SK-N-SH (cell line): ENCODE measurements around the gene EN2. TPM values are rescaled to one million over a fixed set of nuclear protein-coding genes. Genes with fewer than 3 reads are reported as not detected.
"Not testable (repeated sequence)": the region's sequence is repeated elsewhere in the genome, so short reads cannot be mapped to it uniquely, and the experiment has no call there.

ENCODE experiments used
- CTCF ChIA-PET: fragments of 300-600, 350-600 bp; formaldehyde crosslinking; extraction: SDS; loops from one replicate; lab custom pipeline; 2021; lab: Yijun Ruan, JAX
- POLR2A ChIA-PET: fragments of 350-600 bp; sonication (Branson Sonifier 250); formaldehyde crosslinking; extraction: SDS; loops from one replicate; lab custom pipeline; 2020; ENCODE audit warnings: antibody characterized with exemption, inconsistent platforms; lab: Yijun Ruan, JAX
- DNase-seq: peaks from one replicate; pipeline ENCODE4 v3.0.0; 2012
- H2AFZ ChIP-seq: fragments of 200-600 bp; sonication (generic); 2 replicates; pipeline ENCODE4 v1.8.1; 2016; ENCODE audit warnings: antibody characterized with exemption, mild to moderate bottlenecking, low read depth
- H3F3A ChIP-seq: fragments of 200-600 bp; sonication (generic); replicated peaks from 2 replicates; pipeline ENCODE3; 2016; ENCODE audit warnings: antibody characterized with exemption, mild to moderate bottlenecking; ENCODE audit not compliant: insufficient read depth
- H3K27ac ChIP-seq, 2 experiments: fragments of 200-500 bp in 1 of 2; fragments of 200-600 bp in 1 of 2; sonication (Bioruptor generic) in 1 of 2; sonication (generic), shearing (Covaris generic) in 1 of 2; 2 replicates each; pipeline versions ENCODE4 v1.5.1 to v1.6.1; 2014 to 2016; ENCODE audit warnings: low read depth in 2 of 2, inconsistent platforms in 1 of 2, low read length in 1 of 2, mild to moderate bottlenecking in 1 of 2, mixed read lengths in 1 of 2
- H3K27me3 ChIP-seq: fragments of 200-600 bp; sonication (generic), shearing (Covaris generic); 2 replicates; pipeline ENCODE4 v1.6.1; 2016; ENCODE audit warnings: mixed run types; ENCODE audit not compliant: insufficient read depth
- H3K36me3 ChIP-seq, 2 experiments: fragments of 200-500 bp in 1 of 2; fragments of 200-600 bp in 1 of 2; sonication (Bioruptor generic) in 1 of 2; sonication (generic) in 1 of 2; replicated peaks in 1 of 2; 2 replicates each; pipeline versions ENCODE3 to v1.5.1; 2014 to 2016; ENCODE audit warnings: low read length in 1 of 2, mild to moderate bottlenecking in 1 of 2; ENCODE audit not compliant: insufficient read depth in 2 of 2, control insufficient read depth in 1 of 2
- H3K4me1 ChIP-seq, 2 experiments: fragments of 200-500 bp in 1 of 2; fragments of 200-600 bp in 1 of 2; sonication (Bioruptor generic) in 1 of 2; sonication (generic), shearing (Covaris generic) in 1 of 2; 2 replicates each; pipeline versions ENCODE4 v1.5.1 to v1.6.1; 2014 to 2016; ENCODE audit warnings: low read depth in 1 of 2, low read length in 1 of 2, mixed run types in 1 of 2; ENCODE audit not compliant: insufficient read depth in 2 of 2, control insufficient read depth in 1 of 2
- H3K4me2 ChIP-seq: fragments of 200-600 bp; sonication (generic), shearing (Covaris generic); 2 replicates; pipeline ENCODE4 v1.6.1; 2017; ENCODE audit warnings: mixed run types
- H3K4me3 ChIP-seq, 2 experiments: fragments of 200-500 bp in 1 of 2; fragments of 200-600 bp in 1 of 2; sonication (Bioruptor generic) in 1 of 2; sonication (generic), shearing (Covaris generic) in 1 of 2; 2 replicates each; pipeline versions ENCODE4 v1.5.1 to v1.8.1; 2014 to 2016; ENCODE audit warnings: low read depth in 2 of 2, inconsistent platforms in 1 of 2, low read length in 1 of 2, mild to moderate bottlenecking in 1 of 2, mixed read lengths in 1 of 2, moderate library complexity in 1 of 2
- H3K79me2 ChIP-seq: fragments of 200-600 bp; sonication (generic); 2 replicates; pipeline ENCODE4 v1.8.1; 2017; ENCODE audit warnings: mild to moderate bottlenecking; ENCODE audit not compliant: insufficient read depth
- H3K9ac ChIP-seq: fragments of 200-600 bp; sonication (generic); 2 replicates; pipeline ENCODE4 v1.6.1; 2017; ENCODE audit warnings: mixed run types
- H3K9me2 ChIP-seq: fragments of 200-600 bp; sonication (generic); 2 replicates; pipeline ENCODE4 v1.6.1; 2017; ENCODE audit warnings: mixed run types
- H3K9me3 ChIP-seq: fragments of 200-600 bp; sonication (generic); 2 replicates; pipeline ENCODE4 v1.6.1; 2017; ENCODE audit warnings: mixed run types, mild to moderate bottlenecking, moderate library complexity
- H4K20me1 ChIP-seq: fragments of 200-600 bp; sonication (generic); 2 replicates; pipeline ENCODE4 v1.6.1; 2017; ENCODE audit warnings: mild to moderate bottlenecking, mixed run types; ENCODE audit not compliant: insufficient read depth
- CTCF ChIP-seq: fragments of 200-600 bp; sonication (generic); IDR thresholded peaks from 2 replicates; pipeline ENCODE4 v1.6.1; 2017; ENCODE audit warnings: antibody characterized with exemption, mild to moderate bottlenecking, moderate library complexity
- EZH2phosphoT487 ChIP-seq: fragments of 200-600 bp; sonication (generic); IDR thresholded peaks from 2 replicates; pipeline ENCODE4 v1.6.1; 2017; ENCODE audit warnings: low read depth, mixed run types, mild to moderate bottlenecking, antibody characterized with exemption, moderate library complexity, borderline replicate concordance
- FOXM1 ChIP-seq: IDR thresholded peaks from 2 replicates; pipeline ENCODE4 v1.4.0; 2012; ENCODE audit warnings: low read depth, mild to moderate bottlenecking
- MAX ChIP-seq: IDR thresholded peaks from 2 replicates; pipeline ENCODE4 v1.4.0; 2012; ENCODE audit warnings: low read depth
- RAD21 ChIP-seq: IDR thresholded peaks from 2 replicates; pipeline ENCODE4 v1.6.1; 2012; ENCODE audit warnings: mild to moderate bottlenecking, low read length
- TCF12 ChIP-seq: IDR thresholded peaks from 2 replicates; pipeline ENCODE4 v1.4.0; 2012
- WGBS: methylation state at CpG from one replicate; pipeline ENCODE4 v1.1.6; 2017; ENCODE audit warnings: low lambda C conversion rate; 5-methylcytosine and 5-hydroxymethylcytosine counted together
- polyA plus RNA-seq, 3 experiments: library from polyadenylated mRNA; depleted of rRNA; stranded (reverse); fragments of >200 nt; gene quantifications; 2 replicates each; pipeline ENCODE4 v1.2.3, GENCODE V29; 2012

Gene EN2
- polyA plus RNA-seq, 1 of the 3 experiments (the other 2 are of a cell fraction): 0.02 TPM

GRCh38 chr7:155441856-155442255 lies 16.1 kb upstream of the EN2 start:
- 9% methylated on average over 6 of the region's 6 CpGs for WGBS
- no peak for DNase-seq

GRCh38 chr7:155444746-155445145 lies 13.2 kb upstream of the EN2 start:
- Histone ChIP-seq H3K36me3 (no peaks in the 10 kb centered on the region), H3K4me3 (no peak overlapping the region), H3K4me2 (no peak overlapping the region), H3K9me3 (no peaks in the 10 kb centered on the region), H3K4me1 (no peaks in the 10 kb centered on the region), H3K9ac (no peak overlapping the region), H3F3A (no peaks in the 10 kb centered on the region), H3K79me2 (no peaks in the 10 kb centered on the region), H3K27ac (no peak overlapping the region), H3K9me2 (no peaks in the 10 kb centered on the region), H2AFZ (no peak overlapping the region), H3K27me3 (peaks cover 85% of the 10 kb centered on the region), H4K20me1 (no peaks in the 10 kb centered on the region)
- WGBS: 13% methylated on average over 8 of the region's 8 CpGs
- ChIA-PET CTCF (interaction anchor here (0.9 kb wide), 1 partner anchor 154 kb away, joined by 3 read pairs; no protein-coding TSS in a partner anchor), POLR2A (no interaction called here)
- TF ChIP-seq RAD21 (no peak), CTCF (no peak), TCF12 (no peak), EZH2phosphoT487 (no peak), FOXM1 (no peak), MAX (no peak)
- no peak for DNase-seq

More at GRCh38 chr7:155441856-155442255, 16.1 kb upstream of the EN2 start:
- H3K9me3 ChIP-seq: no peaks in the 10 kb centered on the region
- no peak overlapping the region for H3K4me3 ChIP-seq
- no peaks in the 10 kb centered on the region for H3K9me2 ChIP-seq
- no peaks in the 10 kb centered on the region for H3K36me3 ChIP-seq
- no peak overlapping the region for H3K27ac ChIP-seq
- no peaks in the 10 kb centered on the region for H3K79me2 ChIP-seq
- no peak overlapping the region for H3K9ac ChIP-seq
- no peaks in the 10 kb centered on the region; the same call in 1 of the 2 replicates for H4K20me1 ChIP-seq
- no peaks in the 10 kb centered on the region for H3K4me1 ChIP-seq
- peaks cover 85% of the 10 kb centered on the region for H3K27me3 ChIP-seq
- CTCF ChIA-PET: no interaction called here
- POLR2A ChIA-PET: no interaction called here
- no peaks in the 10 kb centered on the region for H3F3A ChIP-seq
- H3K4me2 ChIP-seq: no peak overlapping the region
- no peak for TF ChIP-seq FOXM1
- no peak overlapping the region for H2AFZ ChIP-seq

- H3K9ac ChIP-seq, H3K79me2 ChIP-seq, CTCF ChIA-PET, POLR2A ChIA-PET, H3K36me3 ChIP-seq, H3K9me3 ChIP-seq, H2AFZ ChIP-seq, H3K27ac ChIP-seq, DNase-seq, H3K9me2 ChIP-seq, H3F3A ChIP-seq, H3K4me3 ChIP-seq, H3K4me2 ChIP-seq, H4K20me1 ChIP-seq, H3K4me1 ChIP-seq: not testable (repeated sequence)
- WGBS: 19% methylated on average over 9 of the region's 9 CpGs
- peaks cover 85% of the 10 kb centered on the region for H3K27me3 ChIP-seq
Observed at GRCh38 chr7:155445606-155446005, 12.3 kb upstream of the EN2 start.
